OCI-LY3 (cell line): Measurements from ENCODE around the gene YY1.

Experiments
- EZH2phosphoT487 ChIP-seq: fragments of 200-600 bp; shearing (Covaris generic); IDR thresholded peaks from 2 replicates; pipeline ENCODE4 v1.6.1; 2018; ENCODE audit warnings: antibody characterized with exemption, mixed run types, low read depth
- TF ChIP-seq, protein P1 (sequence below): fragments of 200-600, 300-600 bp; sonication (generic); IDR thresholded peaks from 2 replicates; pipeline ENCODE4 v1.5.1; 2014; ENCODE audit warnings: antibody characterized with exemption, low read length, low read depth

- TF ChIP-seq, protein P1, sequence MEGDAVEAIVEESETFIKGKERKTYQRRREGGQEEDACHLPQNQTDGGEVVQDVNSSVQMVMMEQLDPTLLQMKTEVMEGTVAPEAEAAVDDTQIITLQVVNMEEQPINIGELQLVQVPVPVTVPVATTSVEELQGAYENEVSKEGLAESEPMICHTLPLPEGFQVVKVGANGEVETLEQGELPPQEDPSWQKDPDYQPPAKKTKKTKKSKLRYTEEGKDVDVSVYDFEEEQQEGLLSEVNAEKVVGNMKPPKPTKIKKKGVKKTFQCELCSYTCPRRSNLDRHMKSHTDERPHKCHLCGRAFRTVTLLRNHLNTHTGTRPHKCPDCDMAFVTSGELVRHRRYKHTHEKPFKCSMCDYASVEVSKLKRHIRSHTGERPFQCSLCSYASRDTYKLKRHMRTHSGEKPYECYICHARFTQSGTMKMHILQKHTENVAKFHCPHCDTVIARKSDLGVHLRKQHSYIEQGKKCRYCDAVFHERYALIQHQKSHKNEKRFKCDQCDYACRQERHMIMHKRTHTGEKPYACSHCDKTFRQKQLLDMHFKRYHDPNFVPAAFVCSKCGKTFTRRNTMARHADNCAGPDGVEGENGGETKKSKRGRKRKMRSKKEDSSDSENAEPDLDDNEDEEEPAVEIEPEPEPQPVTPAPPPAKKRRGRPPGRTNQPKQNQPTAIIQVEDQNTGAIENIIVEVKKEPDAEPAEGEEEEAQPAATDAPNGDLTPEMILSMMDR: no peak
- TF ChIP-seq EZH2phosphoT487: no peak
These were observed 89.7 kb downstream of the YY1 start for GRCh38 chr14:100328495-100329163.
